H9 (cell line): Measurements from ENCODE around the gene CACNA1H. TPM values are rescaled to one million over a fixed set of nuclear protein-coding genes. Genes with fewer than 3 reads are reported as not detected.

ENCODE experiments used
- DNase-seq: peaks from one replicate; pipeline ENCODE4 v3.0.0-alpha.2; 2017
- H2AFZ ChIP-seq: one replicate; pipeline ENCODE4 v1.6.1; 2013; ENCODE audit warnings: mild to moderate bottlenecking, low read length, control low read depth, moderate library complexity
- H2AK5ac ChIP-seq: 2 replicates; pipeline ENCODE4 v1.6.1; 2013; ENCODE audit warnings: low read length, control low read depth, mixed read lengths; ENCODE audit not compliant: insufficient read length
- H2BK120ac ChIP-seq: one replicate; pipeline ENCODE4 v1.6.1; 2013; ENCODE audit warnings: low read depth, mild to moderate bottlenecking, low read length, control low read depth, inconsistent platforms; ENCODE audit not compliant: poor library complexity, severe bottlenecking
- H2BK12ac ChIP-seq: 2 replicates; pipeline ENCODE4 v1.6.1; 2013; ENCODE audit warnings: low read length, control low read depth, mixed read lengths, low read depth; ENCODE audit not compliant: insufficient read length
- H2BK15ac ChIP-seq: 2 replicates; pipeline ENCODE4 v1.6.1; 2013; ENCODE audit warnings: low read depth, low read length, control low read depth
- H2BK20ac ChIP-seq: one replicate; pipeline ENCODE4 v1.6.1; 2013; ENCODE audit warnings: low read depth, mild to moderate bottlenecking, low read length, control low read depth, inconsistent platforms; ENCODE audit not compliant: poor library complexity, severe bottlenecking
- H2BK5ac ChIP-seq: 2 replicates; pipeline ENCODE4 v1.6.1; 2013; ENCODE audit warnings: low read length, control low read depth, mixed read lengths; ENCODE audit not compliant: insufficient read length
- H3K14ac ChIP-seq: 2 replicates; pipeline ENCODE4 v1.6.1; 2013; ENCODE audit warnings: low read length, control low read depth; ENCODE audit not compliant: insufficient read depth
- H3K18ac ChIP-seq: 2 replicates; pipeline ENCODE4 v1.6.1; 2013; ENCODE audit warnings: low read depth, mild to moderate bottlenecking, mixed read lengths, low read length, control low read depth; ENCODE audit not compliant: insufficient read length
- H3K23ac ChIP-seq: 2 replicates; pipeline ENCODE4 v1.6.1; 2013; ENCODE audit warnings: low read length, control low read depth, mixed read lengths, low read depth; ENCODE audit not compliant: insufficient read length
- H3K23me2 ChIP-seq: 2 replicates; pipeline ENCODE4 v1.6.1; 2013; ENCODE audit warnings: low read depth, mild to moderate bottlenecking, mixed read lengths, low read length, control low read depth; ENCODE audit not compliant: insufficient read length, poor library complexity, severe bottlenecking
- H3K27ac ChIP-seq: 2 replicates; pipeline ENCODE4 v1.5.1; 2013; ENCODE audit warnings: low read length, control low read depth, mixed read lengths, low read depth; ENCODE audit not compliant: insufficient read length
- H3K27me3 ChIP-seq: 2 replicates; pipeline ENCODE4 v1.6.1; 2013; ENCODE audit warnings: low read length, control low read depth, inconsistent platforms; ENCODE audit not compliant: insufficient read depth
- H3K4ac ChIP-seq: 2 replicates; pipeline ENCODE4 v1.6.1; 2013; ENCODE audit warnings: low read depth, mild to moderate bottlenecking, control low read depth, inconsistent platforms, low read length, moderate library complexity
- H3K4me1 ChIP-seq: 2 replicates; pipeline ENCODE4 v1.6.1; 2013; ENCODE audit warnings: low read length, control low read depth, inconsistent platforms; ENCODE audit not compliant: insufficient read depth
- H3K4me2 ChIP-seq: 2 replicates; pipeline ENCODE4 v1.6.1; 2013; ENCODE audit warnings: low read length, control low read depth, mixed read lengths; ENCODE audit not compliant: insufficient read length, insufficient read depth
- H3K56ac ChIP-seq: 2 replicates; pipeline ENCODE4 v1.6.1; 2013; ENCODE audit warnings: low read depth, mild to moderate bottlenecking, mixed read lengths, low read length, control low read depth; ENCODE audit not compliant: insufficient read length
- H3K79me1 ChIP-seq: 2 replicates; pipeline ENCODE4 v1.6.1; 2013; ENCODE audit warnings: low read depth, mild to moderate bottlenecking, moderate library complexity, low read length, control low read depth, inconsistent platforms; ENCODE audit not compliant: insufficient read depth, poor library complexity, severe bottlenecking
- H3K79me2 ChIP-seq: 2 replicates; pipeline ENCODE4 v1.6.1; 2013; ENCODE audit warnings: low read length, control low read depth, inconsistent platforms; ENCODE audit not compliant: insufficient read depth
- H3K9ac ChIP-seq: 2 replicates; pipeline ENCODE4 v1.6.1; 2013; ENCODE audit warnings: low read length, control low read depth, mixed read lengths; ENCODE audit not compliant: insufficient read length; ENCODE audit errors: extremely low read depth
- H3K9me3 ChIP-seq: one replicate; pipeline ENCODE4 v1.6.1; 2013; ENCODE audit warnings: low read depth, low read length, inconsistent platforms; ENCODE audit not compliant: control insufficient read depth
- H3T11ph ChIP-seq: one replicate; pipeline ENCODE4 v1.6.1; 2013; ENCODE audit warnings: mild to moderate bottlenecking, low read length, control low read depth, inconsistent platforms
- H4K20me1 ChIP-seq: one replicate; pipeline ENCODE4 v1.6.1; 2013; ENCODE audit not compliant: control insufficient read depth, insufficient read length, insufficient read depth
- H4K5ac ChIP-seq: 2 replicates; pipeline ENCODE4 v1.6.1; 2013; ENCODE audit warnings: low read depth, mild to moderate bottlenecking, mixed read lengths, low read length, control low read depth; ENCODE audit not compliant: insufficient read length
- H4K8ac ChIP-seq: replicated peaks from 2 replicates; pipeline ENCODE4 v1.6.1; 2013; ENCODE audit warnings: low read length, control low read depth, mixed read lengths, low read depth; ENCODE audit not compliant: insufficient read length
- H4K91ac ChIP-seq: 2 replicates; pipeline ENCODE4 v1.6.1; 2013; ENCODE audit warnings: low read depth, mild to moderate bottlenecking, moderate library complexity, mixed read lengths, low read length, control low read depth; ENCODE audit not compliant: insufficient read length
- H3K27ac Mint-ChIP-seq, 3 experiments: 2 replicates in 2 of 3; 3 replicates in 1 of 3; pipeline ENCODE4 v1.8.0; 2020 to 2021; ENCODE audit warnings: mixed read lengths in 3 of 3, mild to moderate bottlenecking in 1 of 3, moderate library complexity in 1 of 3
- H3K27me3 Mint-ChIP-seq: 2 replicates; pipeline ENCODE4 v1.8.0; 2021; ENCODE audit warnings: low read depth, mild to moderate bottlenecking, moderate library complexity, mixed read lengths
- H3K36me3 Mint-ChIP-seq, 3 experiments: 2 replicates in 2 of 3; 3 replicates in 1 of 3; pipeline ENCODE4 v1.8.0; 2020 to 2021; ENCODE audit warnings: low read depth in 3 of 3, mixed read lengths in 3 of 3; ENCODE audit not compliant: insufficient read depth in 1 of 3
- H3K4me1 Mint-ChIP-seq, 2 experiments: 2 replicates each; pipeline ENCODE4 v1.8.0; 2020; ENCODE audit warnings: mixed read lengths in 2 of 2
- H3K4me3 Mint-ChIP-seq, 2 experiments: 2 replicates in 1 of 2; 3 replicates in 1 of 2; pipeline ENCODE4 v1.8.0; 2020 to 2021; ENCODE audit warnings: mild to moderate bottlenecking in 2 of 2, mixed read lengths in 2 of 2, moderate library complexity in 1 of 2
- H3K9me3 Mint-ChIP-seq, 2 experiments: 2 replicates in 1 of 2; 3 replicates in 1 of 2; pipeline ENCODE4 v1.8.0; 2020; ENCODE audit warnings: mild to moderate bottlenecking in 2 of 2, mixed read lengths in 2 of 2, moderate library complexity in 1 of 2
- CTCF ChIP-seq: fragments of 200-600 bp; sonication (generic); conservative IDR thresholded peaks from 3 replicates; pipeline ENCODE4 v1.8.0; 2021; ENCODE audit warnings: antibody characterized with exemption, mild to moderate bottlenecking
- WGBS: extraction: QIAGEN DNeasy Blood & Tissue Kit; methylation state at CpG from one replicate; pipeline ENCODE4 v1.1.7; 2013; ENCODE audit warnings: missing lambda C conversion rate, low lambda C conversion rate, mixed read lengths; ENCODE audit not compliant: insufficient read length; ENCODE audit errors: extremely low coverage; 5-methylcytosine and 5-hydroxymethylcytosine counted together
- total RNA-seq: library from RNA; stranded (reverse); gene quantifications from 2 replicates; pipeline ENCODE4 v1.2.1, GENCODE V29; 2021

Gene CACNA1H
- total RNA-seq, 1 experiment from 2014 or later: 43.3 TPM

- Histone ChIP-seq H3K4ac (no peak overlapping the region), H3K27me3 (no peaks in the 10 kb centered on the region), H3K4me2 (no peak overlapping the region), H2BK20ac (no peak overlapping the region), H3K18ac (no peak overlapping the region), H3K23me2 (no peaks in the 10 kb centered on the region), H3K4me1 (no peaks in the 10 kb centered on the region), H3K27ac (no peak overlapping the region), H3K79me2 (no peaks in the 10 kb centered on the region), H3K9me3 (no peaks in the 10 kb centered on the region), H2AK5ac (no peak overlapping the region), H3K14ac (no peak overlapping the region; the same call in 1 of the 2 replicates), H4K91ac (no peak overlapping the region), H4K8ac (no peak overlapping the region), H3K9ac (no peak overlapping the region), H4K20me1 (peaks cover 3% of the 10 kb centered on the region), H2BK15ac (no peak overlapping the region; the same call in 1 of the 2 replicates), H3T11ph (no peak overlapping the region), H3K56ac (no peak overlapping the region), H2BK5ac (no peak overlapping the region), H2BK12ac (no peak overlapping the region), H4K5ac (no peak overlapping the region), H2AFZ (no peak overlapping the region), H3K79me1 (no peaks in the 10 kb centered on the region), H3K23ac (no peak overlapping the region), H2BK120ac (no peak overlapping the region)
- H3K4me1 Mint-ChIP-seq: no peaks in the 10 kb centered on the region
- H3K9me3 Mint-ChIP-seq: no peaks in the 10 kb centered on the region
- H3K4me3 Mint-ChIP-seq: no peak overlapping the region
- H3K36me3 Mint-ChIP-seq: peaks cover 2 to 33% (median 21%) of the 10 kb centered on the region in 3 experiments; a peak in 6 of 7 replicates
- no peaks in the 10 kb centered on the region for H3K27me3 Mint-ChIP-seq
- no peak for TF ChIP-seq CTCF
- no peak overlapping the region for H3K27ac Mint-ChIP-seq
- WGBS: no CpG with 5 or more reads among the region's 32 CpGs
- DNase-seq: no peak
Measured at GRCh38 chr16:1215574-1216295, 62.8 kb downstream of the CACNA1H start.
